GM06990 (cell line): ENCODE results near the gene GTPBP10.
A peak's percentile ranks its signal among the peaks of the same experiment; 100 is the strongest.
"Not testable (repeated sequence)": the region's sequence is repeated elsewhere in the genome, so short reads cannot be mapped to it uniquely, and the experiment has no call there.

Source experiments
- DNase-seq: peaks from one replicate; pipeline ENCODE4 v3.0.0-alpha.2; 2011; ENCODE audit not compliant: insufficient read length; ENCODE audit errors: extremely low read depth
- H3K27me3 ChIP-seq: replicated peaks from 2 replicates; pipeline ENCODE4 v1.6.0; 2011; ENCODE audit warnings: low read length; ENCODE audit not compliant: control insufficient read depth, insufficient read depth
- H3K36me3 ChIP-seq: 2 replicates; pipeline ENCODE4 v1.5.1; 2011; ENCODE audit warnings: low read length; ENCODE audit not compliant: control insufficient read depth, insufficient read depth
- H3K4me3 ChIP-seq: replicated peaks from 2 replicates; pipeline ENCODE4 v1.5.1; 2011; ENCODE audit warnings: low read depth, mild to moderate bottlenecking, control low read depth, low read length
- CTCF ChIP-seq: IDR thresholded peaks from 2 replicates; pipeline ENCODE4 v1.5.1; 2011; ENCODE audit warnings: low read length, control low read depth, mild to moderate bottlenecking, inconsistent platforms; ENCODE audit not compliant: insufficient read depth, poor library complexity, severe bottlenecking

GTPBP10 gene

GRCh38 chr7:90345595-90346335 is 751 bp upstream of the GTPBP10 start:
- no peak for TF ChIP-seq CTCF
- no peak for DNase-seq
- H3K36me3 ChIP-seq: no peaks in the 10 kb centered on the region; the same call in 1 of the 2 replicates
- no peaks in the 10 kb centered on the region for H3K27me3 ChIP-seq
- H3K4me3 ChIP-seq: peak overlapping the region; percentile 80

- no peaks in the 10 kb centered on the region; the same call in 1 of the 2 replicates for H3K36me3 ChIP-seq
- DNase-seq: no peak
- peak overlapping the region; percentile 80 for H3K4me3 ChIP-seq
- H3K27me3 ChIP-seq: no peaks in the 10 kb centered on the region
- TF ChIP-seq CTCF: no peak
These were observed 1.2 kb downstream of the GTPBP10 start for GRCh38 chr7:90347759-90348158.

GRCh38 chr7:90349305-90349704 is 2.8 kb downstream of the GTPBP10 start:
- no peak for TF ChIP-seq CTCF
- Histone ChIP-seq H3K4me3 (no peak overlapping the region), H3K36me3 (peaks cover 2% of the 10 kb centered on the region; the same call in 1 of the 2 replicates), H3K27me3 (no peaks in the 10 kb centered on the region)
- no peak for DNase-seq

- H3K27me3 ChIP-seq, DNase-seq, H3K4me3 ChIP-seq, H3K36me3 ChIP-seq: not testable (repeated sequence)
These were observed 3.5 kb downstream of the GTPBP10 start for GRCh38 chr7:90350032-90350431.

GRCh38 chr7:90351987-90352386 is 5.5 kb downstream of the GTPBP10 start:
- Histone ChIP-seq H3K36me3 (peaks cover 7% of the 10 kb centered on the region), H3K27me3 (no peaks in the 10 kb centered on the region), H3K4me3 (no peak overlapping the region)
- no peak for TF ChIP-seq CTCF
- DNase-seq: no peak

- H3K4me3 ChIP-seq: no peak overlapping the region
These were observed 36.9 kb downstream of the GTPBP10 start for GRCh38 chr7:90383422-90383821.

More at GRCh38 chr7:90383422-90383821, 36.9 kb downstream of the GTPBP10 start:
- Histone ChIP-seq H3K27me3 (no peaks in the 10 kb centered on the region), H3K36me3 (peaks cover 1% of the 10 kb centered on the region; the same call in 1 of the 2 replicates)
- TF ChIP-seq CTCF: no peak
- no peak for DNase-seq
